HG03196 (cell line): ENCODE measurements around the gene SEC23A.

Experiments
- ATAC-seq: cut with Tn5 transposase; IDR thresholded peaks from one replicate; pipeline ENCODE4 v1.9.1; 2021; ENCODE audit not compliant: unreplicated experiment

SEC23A gene

DNA sequence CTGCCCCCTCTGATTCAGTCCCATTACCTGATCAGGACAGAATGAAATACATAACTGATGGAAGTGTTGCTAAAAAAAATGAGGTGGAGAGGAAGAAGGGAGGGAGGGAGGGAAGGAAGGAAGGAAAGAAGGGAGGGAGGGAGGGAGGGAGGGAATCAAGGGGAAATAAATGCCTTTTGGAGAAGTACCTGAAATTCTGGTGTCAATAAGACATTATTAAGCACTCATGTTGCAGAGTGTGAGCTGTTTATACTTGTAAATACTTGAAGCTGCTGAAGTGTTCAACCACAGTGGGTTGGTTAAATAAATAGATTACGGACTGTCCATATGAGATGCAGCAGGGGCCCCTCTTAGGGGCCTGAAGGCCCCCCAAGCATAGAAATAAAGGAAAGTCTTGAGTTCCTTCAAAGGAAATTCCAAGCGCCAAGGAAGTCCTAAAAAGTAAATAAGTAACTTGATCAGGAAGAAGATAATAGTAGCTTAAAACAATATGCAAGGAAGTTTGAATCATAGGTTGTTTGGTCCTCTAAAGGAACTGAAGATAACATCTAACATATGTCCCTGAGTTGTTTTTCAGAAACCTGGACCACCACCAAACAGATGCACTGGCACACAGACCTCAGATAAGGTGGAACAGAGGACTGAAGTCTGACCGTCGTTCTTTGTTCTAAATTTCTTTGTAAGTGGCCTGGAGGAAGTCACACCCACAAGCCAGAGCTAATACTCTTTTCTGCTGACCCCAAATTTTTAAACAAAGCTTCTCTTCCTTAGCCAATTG is 110.8 kb downstream of the SEC23A start:
- ATAC-seq, result no peak

DNA sequence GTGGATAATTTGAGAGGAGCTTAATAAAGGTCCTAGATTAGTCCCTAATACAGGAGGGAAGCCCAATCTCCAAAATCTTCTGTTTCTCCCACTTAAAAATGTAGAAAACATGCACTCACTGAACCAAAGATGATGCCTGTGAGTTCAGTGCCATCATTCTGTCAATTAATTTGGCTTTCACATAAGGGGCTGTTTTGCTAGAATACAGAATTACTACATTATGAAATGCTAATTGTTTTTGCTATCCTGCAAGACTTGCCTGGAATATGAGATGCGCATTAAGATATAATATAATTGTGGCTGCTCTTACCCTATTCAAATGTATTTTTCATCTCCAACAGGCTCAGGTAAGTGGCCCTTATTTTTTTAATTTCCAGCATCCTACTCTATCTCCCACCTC is 111.7 kb downstream of the SEC23A start:
- no peak for ATAC-seq

DNA sequence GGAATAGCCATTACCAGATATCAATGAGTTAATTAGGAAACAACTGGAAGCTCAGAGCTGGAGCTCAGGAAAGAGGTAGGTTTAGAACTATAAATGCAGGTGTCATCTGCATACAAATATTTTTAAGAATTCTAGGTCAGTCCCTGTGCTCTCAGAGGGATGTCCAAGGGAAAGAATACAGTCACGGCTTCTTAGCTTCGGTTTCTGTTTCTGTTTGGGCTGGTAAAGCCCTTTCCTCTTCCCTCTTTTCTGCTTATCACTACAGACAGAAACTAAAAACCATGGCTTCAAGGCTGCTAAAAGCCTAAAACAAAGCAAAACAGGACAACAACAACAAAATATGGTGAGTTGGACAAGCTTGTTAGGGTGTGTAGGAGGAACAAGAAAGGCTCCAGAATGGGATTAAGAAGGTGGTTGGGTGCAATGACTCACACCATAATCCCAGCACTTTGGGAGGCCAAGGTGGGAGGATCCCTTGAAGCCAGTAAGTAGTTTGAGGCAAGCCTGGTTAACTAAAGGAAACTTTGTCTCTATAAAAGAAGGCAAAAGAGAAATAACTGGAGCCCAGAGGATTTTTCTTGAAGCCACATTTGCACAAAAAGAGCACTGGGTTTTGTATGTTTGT is 113.0 kb downstream of the SEC23A start:
- peak; percentile 93 for ATAC-seq

DNA sequence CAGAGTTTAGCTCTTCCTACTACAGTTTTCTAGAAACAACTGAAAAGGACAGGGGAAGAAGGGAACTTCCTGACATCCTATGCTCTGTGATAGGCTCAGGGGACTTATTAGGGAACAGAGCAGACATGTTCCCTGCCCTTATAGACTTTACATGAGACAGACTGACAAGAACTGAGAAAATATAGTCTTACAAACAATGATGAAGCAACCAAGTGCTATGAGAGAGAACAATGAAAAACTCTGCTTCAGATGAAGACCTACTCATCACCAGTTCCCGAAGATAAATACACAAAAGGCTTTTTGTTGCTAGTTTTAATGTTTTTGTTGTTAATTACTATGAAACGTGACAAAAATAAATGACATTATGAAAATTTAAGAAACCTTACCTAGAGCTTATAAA is 115.3 kb downstream of the SEC23A start:
- no peak for ATAC-seq

DNA sequence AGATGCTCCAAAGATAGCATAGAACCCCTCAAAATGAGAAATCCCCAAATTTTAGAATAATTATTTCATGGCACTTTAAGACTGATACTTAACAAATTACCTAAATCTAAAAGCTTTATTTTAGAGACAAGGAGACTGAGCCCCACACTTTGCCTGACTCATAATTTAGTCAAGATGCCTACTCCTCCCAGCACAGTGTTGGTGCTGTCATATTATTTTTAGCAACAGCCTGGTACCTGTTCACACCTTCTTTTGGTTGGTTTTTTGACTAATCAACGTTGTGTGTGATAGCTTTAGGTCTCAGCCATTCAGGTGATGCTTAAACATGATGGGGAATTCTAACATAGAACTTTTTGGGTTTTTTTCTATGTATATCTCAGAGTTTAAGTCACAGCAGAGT is 120.2 kb downstream of the SEC23A start:
- no peak for ATAC-seq

- ATAC-seq, result no peak
These were observed 120.8 kb downstream of the SEC23A start for GRCh38 chr14:38982278-38982677.
